ENCODE data around the gene ARNT2.

DNA sequence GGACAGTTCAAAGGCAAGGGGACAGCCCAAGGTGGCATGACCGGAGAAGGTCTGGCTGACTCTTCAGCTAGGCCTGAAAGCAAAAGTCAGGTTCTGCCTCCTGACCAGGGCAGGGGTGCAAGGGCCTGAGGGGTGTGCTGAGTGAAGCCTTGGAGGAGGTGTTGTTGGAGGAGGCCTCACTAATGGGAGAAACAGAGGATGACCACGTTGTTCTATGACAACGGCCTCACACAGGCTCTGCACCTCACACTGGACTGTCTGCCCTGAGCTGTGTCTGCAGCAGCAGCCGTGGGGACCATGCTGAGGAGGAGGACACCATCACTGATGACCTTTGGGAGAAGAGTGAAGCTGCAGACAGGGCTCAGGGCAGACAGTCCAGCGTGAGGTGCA, 174.0 kb downstream of the ARNT2 start:
- TF ChIP-seq, protein P1, sequence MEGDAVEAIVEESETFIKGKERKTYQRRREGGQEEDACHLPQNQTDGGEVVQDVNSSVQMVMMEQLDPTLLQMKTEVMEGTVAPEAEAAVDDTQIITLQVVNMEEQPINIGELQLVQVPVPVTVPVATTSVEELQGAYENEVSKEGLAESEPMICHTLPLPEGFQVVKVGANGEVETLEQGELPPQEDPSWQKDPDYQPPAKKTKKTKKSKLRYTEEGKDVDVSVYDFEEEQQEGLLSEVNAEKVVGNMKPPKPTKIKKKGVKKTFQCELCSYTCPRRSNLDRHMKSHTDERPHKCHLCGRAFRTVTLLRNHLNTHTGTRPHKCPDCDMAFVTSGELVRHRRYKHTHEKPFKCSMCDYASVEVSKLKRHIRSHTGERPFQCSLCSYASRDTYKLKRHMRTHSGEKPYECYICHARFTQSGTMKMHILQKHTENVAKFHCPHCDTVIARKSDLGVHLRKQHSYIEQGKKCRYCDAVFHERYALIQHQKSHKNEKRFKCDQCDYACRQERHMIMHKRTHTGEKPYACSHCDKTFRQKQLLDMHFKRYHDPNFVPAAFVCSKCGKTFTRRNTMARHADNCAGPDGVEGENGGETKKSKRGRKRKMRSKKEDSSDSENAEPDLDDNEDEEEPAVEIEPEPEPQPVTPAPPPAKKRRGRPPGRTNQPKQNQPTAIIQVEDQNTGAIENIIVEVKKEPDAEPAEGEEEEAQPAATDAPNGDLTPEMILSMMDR (IDR thresholded peaks at IDR 0.05): no peak
- TF ChIP-seq POLR2A (IDR thresholded peaks at IDR 0.05): no peak
- no peak for TF ChIP-seq EP300 (IDR thresholded peaks at IDR 0.05)
- TF ChIP-seq POLR2AphosphoS5 (IDR thresholded peaks at IDR 0.05): no peak
